Measurements from ENCODE around the gene UNC13A.

The UNC13A gene

DNA sequence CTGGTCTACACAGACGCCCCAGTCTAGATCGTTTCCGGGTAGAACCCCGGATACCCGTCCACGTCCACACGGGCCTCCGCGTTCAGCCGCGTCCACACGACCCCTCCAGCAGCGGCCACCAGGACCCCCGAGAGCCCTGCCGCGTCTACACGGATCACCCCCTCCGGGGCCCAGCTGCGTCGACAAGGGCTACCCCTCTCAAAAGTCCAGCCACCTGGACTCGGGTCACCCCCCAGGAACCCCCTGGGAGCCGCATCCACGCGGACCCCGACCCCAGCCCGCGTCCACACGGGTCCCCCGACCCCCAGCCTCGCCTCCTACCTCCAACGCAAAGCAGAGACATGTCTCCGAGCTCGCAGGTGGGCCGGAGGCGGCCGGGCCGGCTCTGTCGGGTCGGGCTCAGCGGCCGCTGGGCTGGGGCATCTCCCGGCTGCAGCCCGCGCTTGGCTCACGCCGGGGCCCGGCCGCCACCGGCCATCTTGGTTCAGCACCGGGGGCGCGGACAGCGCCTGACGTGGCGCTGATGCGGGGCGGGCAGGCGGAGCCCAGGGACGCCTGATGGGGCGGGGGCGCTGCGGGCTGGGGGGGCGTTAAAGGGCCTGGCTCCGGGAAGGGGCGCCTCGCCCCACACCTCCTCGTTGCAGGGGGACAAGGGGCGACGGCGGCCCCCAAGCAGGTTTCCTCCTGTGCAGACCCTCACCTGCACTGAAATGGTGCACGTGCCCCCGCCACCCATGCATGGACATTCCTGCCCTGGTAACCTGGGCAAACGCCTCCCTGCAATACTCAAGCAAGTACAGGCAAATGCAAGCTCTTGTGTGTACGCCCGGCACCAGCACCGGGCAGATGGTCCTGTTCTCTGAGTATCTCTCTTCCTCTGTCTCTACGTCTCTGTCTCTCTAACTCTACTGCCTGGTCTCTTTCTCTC lies at the start of gene UNC13A:
UNC13A (minus strand) TSS at position 498 of the 928 bp plus-strand sequence; CDS start at position 343, 155 bp downstream.
- Histone ChIP-seq H3K27me3 (ENCODE audit: control insufficient read depth, insufficient read depth, low read length) (no peaks in the 10 kb centered on the region), H3K4me3 (ENCODE audit: low read depth, low read length) (peak within 1 kb of the TSS; percentile 92), H3K4me1 (ENCODE audit: control insufficient read depth, insufficient read depth, low read length) (peaks cover 6% of the 10 kb centered on the region), H3K9ac (ENCODE audit: low read depth, low read length) (peak within 1 kb of the TSS; percentile 73), H3K9me3 (ENCODE audit: control insufficient read depth, insufficient read depth, low read length) (no peaks in the 10 kb centered on the region), H3K36me3 (ENCODE audit: control insufficient read depth, insufficient read depth, low read length) (no peaks in the 10 kb centered on the region)

DNA sequence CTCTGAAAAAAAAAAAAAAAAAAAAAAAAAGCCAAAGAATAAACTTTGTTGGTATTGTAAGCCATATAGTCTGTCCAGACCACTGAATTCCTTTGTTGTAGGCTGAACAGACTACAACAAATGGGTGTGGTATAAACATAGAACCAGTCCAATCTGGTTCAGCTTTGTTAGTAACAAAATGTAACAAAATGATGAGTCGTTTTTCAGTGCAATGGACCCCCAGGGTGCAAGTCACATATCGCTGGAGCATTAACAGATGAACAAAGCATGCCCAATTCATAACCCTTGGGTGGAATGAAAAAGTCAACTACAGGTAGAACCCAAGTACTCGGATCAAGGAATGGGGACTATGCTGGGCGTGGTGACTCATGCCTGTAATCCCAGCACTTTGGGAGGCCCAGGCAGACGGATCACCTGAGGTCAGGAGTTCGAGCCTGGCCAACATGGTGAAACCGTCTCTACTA lies 49.6 kb upstream of the UNC13A start:
- H3K27me3 ChIP-seq (ENCODE audit: control insufficient read depth, insufficient read depth, low read length) = no peaks in the 10 kb centered on the region
- H3K9me3 ChIP-seq (ENCODE audit: control insufficient read depth, insufficient read depth, low read length) = no peaks in the 10 kb centered on the region
- H3K9ac ChIP-seq (ENCODE audit: low read depth, low read length) = no peak overlapping the region
- H3K4me1 ChIP-seq (ENCODE audit: control insufficient read depth, insufficient read depth, low read length) = peaks cover 2% of the 10 kb centered on the region
- H3K36me3 ChIP-seq (ENCODE audit: control insufficient read depth, insufficient read depth, low read length) = peaks cover 17% of the 10 kb centered on the region
- H3K4me3 ChIP-seq (ENCODE audit: low read depth, low read length) = no peak overlapping the region

DNA sequence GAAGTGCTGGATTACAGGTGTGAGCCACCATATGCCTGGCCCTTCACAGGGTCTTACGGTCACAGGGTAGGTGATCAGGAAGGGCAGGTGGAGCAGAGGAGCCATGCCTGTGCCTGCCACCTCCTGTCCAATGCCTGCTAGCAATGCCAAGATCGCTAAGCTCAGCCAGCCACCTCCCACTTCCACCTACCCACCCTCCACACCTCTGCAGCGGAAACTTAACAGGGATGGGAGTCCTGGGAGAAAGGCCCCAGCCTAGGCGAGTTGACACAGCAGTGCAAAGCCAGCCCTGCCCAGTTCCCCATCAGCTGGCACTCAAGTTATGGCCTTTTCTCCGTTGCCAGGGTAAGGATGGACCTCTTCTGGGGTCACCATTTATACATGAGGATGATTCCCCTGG lies 47.3 kb upstream of the UNC13A start:
- no peak overlapping the region for H3K9ac ChIP-seq (ENCODE audit: low read depth, low read length)
- no peak overlapping the region for H3K4me3 ChIP-seq (ENCODE audit: low read depth, low read length)
- peaks cover 2% of the 10 kb centered on the region for H3K4me1 ChIP-seq (ENCODE audit: control insufficient read depth, insufficient read depth, low read length)
- peaks cover 21% of the 10 kb centered on the region for H3K36me3 ChIP-seq (ENCODE audit: control insufficient read depth, insufficient read depth, low read length)
- H3K9me3 ChIP-seq (ENCODE audit: control insufficient read depth, insufficient read depth, low read length) = no peaks in the 10 kb centered on the region
- no peaks in the 10 kb centered on the region for H3K27me3 ChIP-seq (ENCODE audit: control insufficient read depth, insufficient read depth, low read length)

DNA sequence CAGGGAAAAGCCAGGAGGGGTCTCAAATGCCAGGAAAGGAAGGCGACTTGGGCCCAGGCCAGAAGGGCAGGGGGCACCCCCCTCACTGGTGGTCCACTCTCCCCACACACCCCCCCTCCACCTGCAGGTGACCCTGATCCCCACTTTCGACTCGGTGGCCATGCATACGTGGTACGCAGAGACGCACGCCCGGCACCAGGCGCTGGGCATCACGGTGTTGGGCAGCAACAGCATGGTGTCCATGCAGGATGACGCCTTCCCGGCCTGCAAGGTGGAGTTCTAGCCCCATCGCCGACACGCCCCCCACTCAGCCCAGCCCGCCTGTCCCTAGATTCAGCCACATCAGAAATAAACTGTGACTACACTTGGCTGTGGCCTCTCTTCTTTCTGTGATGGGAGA lies 46.0 kb upstream of the UNC13A start:
- no peak overlapping the region for H3K9ac ChIP-seq (ENCODE audit: low read depth, low read length)
- peaks cover 29% of the 10 kb centered on the region for H3K36me3 ChIP-seq (ENCODE audit: control insufficient read depth, insufficient read depth, low read length)
- H3K4me3 ChIP-seq (ENCODE audit: low read depth, low read length) = no peak overlapping the region

DNA sequence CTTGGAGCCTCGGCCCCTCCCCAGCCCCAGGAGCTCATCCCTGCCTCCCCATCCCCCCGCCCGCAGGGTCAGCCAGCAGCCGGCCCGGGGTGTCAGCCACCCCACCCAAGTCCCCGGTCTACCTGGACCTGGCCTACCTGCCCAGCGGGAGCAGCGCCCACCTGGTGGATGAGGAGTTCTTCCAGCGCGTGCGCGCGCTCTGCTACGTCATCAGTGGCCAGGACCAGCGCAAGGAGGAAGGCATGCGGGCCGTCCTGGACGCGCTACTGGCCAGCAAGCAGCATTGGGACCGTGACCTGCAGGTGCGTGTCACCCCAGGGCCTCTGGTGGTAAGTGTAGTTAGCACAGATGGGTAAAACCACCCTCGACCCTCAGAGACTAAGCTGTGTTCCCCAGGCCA lies 45.0 kb upstream of the UNC13A start:
- Histone ChIP-seq H3K4me1 (ENCODE audit: control insufficient read depth, insufficient read depth, low read length) (no peaks in the 10 kb centered on the region), H3K9me3 (ENCODE audit: control insufficient read depth, insufficient read depth, low read length) (no peaks in the 10 kb centered on the region), H3K4me3 (ENCODE audit: low read depth, low read length) (no peak overlapping the region), H3K9ac (ENCODE audit: low read depth, low read length) (no peak overlapping the region), H3K27me3 (ENCODE audit: control insufficient read depth, insufficient read depth, low read length) (no peaks in the 10 kb centered on the region), H3K36me3 (ENCODE audit: control insufficient read depth, insufficient read depth, low read length) (peaks cover 38% of the 10 kb centered on the region)

More for the DNA sequence above, 46.0 kb upstream of the UNC13A start:
- Histone ChIP-seq H3K9me3 (ENCODE audit: control insufficient read depth, insufficient read depth, low read length) (no peaks in the 10 kb centered on the region), H3K4me1 (ENCODE audit: control insufficient read depth, insufficient read depth, low read length) (no peaks in the 10 kb centered on the region), H3K27me3 (ENCODE audit: control insufficient read depth, insufficient read depth, low read length) (no peaks in the 10 kb centered on the region)

DNA sequence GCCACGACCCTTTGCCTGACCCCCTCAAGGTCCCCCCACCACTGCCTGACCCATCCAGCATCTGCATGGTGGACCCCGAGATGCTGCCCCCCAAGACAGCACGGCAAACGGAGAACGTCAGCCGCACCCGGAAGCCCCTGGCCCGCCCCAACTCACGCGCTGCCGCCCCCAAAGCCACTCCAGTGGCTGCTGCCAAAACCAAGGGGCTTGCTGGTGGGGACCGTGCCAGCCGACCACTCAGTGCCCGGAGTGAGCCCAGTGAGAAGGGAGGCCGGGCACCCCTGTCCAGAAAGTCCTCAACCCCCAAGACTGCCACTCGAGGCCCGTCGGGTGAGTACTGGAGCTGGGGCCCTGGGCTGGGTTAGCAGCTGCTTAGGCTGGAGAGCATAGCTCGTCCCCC lies 39.7 kb upstream of the UNC13A start:
- H3K36me3 ChIP-seq (ENCODE audit: control insufficient read depth, insufficient read depth, low read length) = peaks cover 64% of the 10 kb centered on the region
- no peaks in the 10 kb centered on the region for H3K9me3 ChIP-seq (ENCODE audit: control insufficient read depth, insufficient read depth, low read length)
- H3K4me3 ChIP-seq (ENCODE audit: low read depth, low read length) = no peak overlapping the region
- H3K27me3 ChIP-seq (ENCODE audit: control insufficient read depth, insufficient read depth, low read length) = no peaks in the 10 kb centered on the region
- H3K4me1 ChIP-seq (ENCODE audit: control insufficient read depth, insufficient read depth, low read length) = no peaks in the 10 kb centered on the region
- H3K9ac ChIP-seq (ENCODE audit: low read depth, low read length) = no peak overlapping the region

DNA sequence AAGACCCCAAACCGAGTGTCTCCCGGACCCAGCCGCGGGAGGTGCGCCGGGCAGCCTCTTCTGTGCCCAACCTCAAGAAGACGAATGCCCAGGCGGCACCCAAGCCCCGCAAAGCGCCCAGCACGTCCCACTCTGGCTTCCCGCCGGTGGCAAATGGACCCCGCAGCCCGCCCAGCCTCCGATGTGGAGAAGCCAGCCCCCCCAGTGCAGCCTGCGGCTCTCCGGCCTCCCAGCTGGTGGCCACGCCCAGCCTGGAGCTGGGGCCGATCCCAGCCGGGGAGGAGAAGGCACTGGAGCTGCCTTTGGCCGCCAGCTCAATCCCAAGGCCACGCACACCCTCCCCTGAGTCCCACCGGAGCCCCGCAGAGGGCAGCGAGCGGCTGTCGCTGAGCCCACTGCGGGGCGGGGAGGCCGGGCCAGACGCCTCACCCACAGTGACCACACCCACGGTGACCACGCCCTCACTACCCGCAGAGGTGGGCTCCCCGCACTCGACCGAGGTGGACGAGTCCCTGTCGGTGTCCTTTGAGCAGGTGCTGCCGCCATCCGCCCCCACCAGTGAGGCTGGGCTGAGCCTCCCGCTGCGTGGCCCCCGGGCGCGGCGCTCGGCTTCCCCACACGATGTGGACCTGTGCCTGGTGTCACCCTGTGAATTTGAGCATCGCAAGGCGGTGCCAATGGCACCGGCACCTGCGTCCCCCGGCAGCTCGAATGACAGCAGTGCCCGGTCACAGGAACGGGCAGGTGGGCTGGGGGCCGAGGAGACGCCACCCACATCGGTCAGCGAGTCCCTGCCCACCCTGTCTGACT lies 39.0 kb upstream of the UNC13A start:
- Histone ChIP-seq H3K36me3 (ENCODE audit: control insufficient read depth, insufficient read depth, low read length) (peaks cover 60% of the 10 kb centered on the region), H3K9ac (ENCODE audit: low read depth, low read length) (no peak overlapping the region), H3K4me3 (ENCODE audit: low read depth, low read length) (no peak overlapping the region), H3K4me1 (ENCODE audit: control insufficient read depth, insufficient read depth, low read length) (no peaks in the 10 kb centered on the region), H3K9me3 (ENCODE audit: control insufficient read depth, insufficient read depth, low read length) (no peaks in the 10 kb centered on the region), H3K27me3 (ENCODE audit: control insufficient read depth, insufficient read depth, low read length) (no peaks in the 10 kb centered on the region)

DNA sequence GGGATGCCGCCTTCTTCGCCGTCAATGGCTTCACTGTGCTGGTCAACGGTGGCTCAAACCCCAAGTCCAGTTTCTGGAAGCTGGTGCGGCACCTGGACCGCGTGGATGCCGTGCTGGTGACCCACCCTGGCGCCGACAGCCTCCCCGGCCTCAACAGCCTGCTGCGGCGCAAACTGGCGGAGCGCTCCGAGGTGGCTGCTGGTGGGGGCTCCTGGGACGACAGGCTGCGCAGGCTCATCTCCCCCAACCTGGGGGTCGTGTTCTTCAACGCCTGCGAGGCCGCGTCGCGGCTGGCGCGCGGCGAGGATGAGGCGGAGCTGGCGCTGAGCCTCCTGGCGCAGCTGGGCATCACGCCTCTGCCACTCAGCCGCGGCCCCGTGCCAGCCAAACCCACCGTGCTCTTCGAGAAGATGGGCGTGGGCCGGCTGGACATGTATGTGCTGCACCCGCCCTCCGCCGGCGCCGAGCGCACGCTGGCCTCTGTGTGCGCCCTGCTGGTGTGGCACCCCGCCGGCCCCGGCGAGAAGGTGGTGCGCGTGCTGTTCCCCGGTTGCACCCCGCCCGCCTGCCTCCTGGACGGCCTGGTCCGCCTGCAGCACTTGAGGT lies 38.1 kb upstream of the UNC13A start:
- H3K9me3 ChIP-seq (ENCODE audit: control insufficient read depth, insufficient read depth, low read length) = no peaks in the 10 kb centered on the region
- H3K36me3 ChIP-seq (ENCODE audit: control insufficient read depth, insufficient read depth, low read length) = peaks cover 64% of the 10 kb centered on the region
- no peaks in the 10 kb centered on the region for H3K4me1 ChIP-seq (ENCODE audit: control insufficient read depth, insufficient read depth, low read length)
- no peak overlapping the region for H3K4me3 ChIP-seq (ENCODE audit: low read depth, low read length)
- no peak overlapping the region for H3K9ac ChIP-seq (ENCODE audit: low read depth, low read length)
- H3K27me3 ChIP-seq (ENCODE audit: control insufficient read depth, insufficient read depth, low read length) = no peaks in the 10 kb centered on the region

DNA sequence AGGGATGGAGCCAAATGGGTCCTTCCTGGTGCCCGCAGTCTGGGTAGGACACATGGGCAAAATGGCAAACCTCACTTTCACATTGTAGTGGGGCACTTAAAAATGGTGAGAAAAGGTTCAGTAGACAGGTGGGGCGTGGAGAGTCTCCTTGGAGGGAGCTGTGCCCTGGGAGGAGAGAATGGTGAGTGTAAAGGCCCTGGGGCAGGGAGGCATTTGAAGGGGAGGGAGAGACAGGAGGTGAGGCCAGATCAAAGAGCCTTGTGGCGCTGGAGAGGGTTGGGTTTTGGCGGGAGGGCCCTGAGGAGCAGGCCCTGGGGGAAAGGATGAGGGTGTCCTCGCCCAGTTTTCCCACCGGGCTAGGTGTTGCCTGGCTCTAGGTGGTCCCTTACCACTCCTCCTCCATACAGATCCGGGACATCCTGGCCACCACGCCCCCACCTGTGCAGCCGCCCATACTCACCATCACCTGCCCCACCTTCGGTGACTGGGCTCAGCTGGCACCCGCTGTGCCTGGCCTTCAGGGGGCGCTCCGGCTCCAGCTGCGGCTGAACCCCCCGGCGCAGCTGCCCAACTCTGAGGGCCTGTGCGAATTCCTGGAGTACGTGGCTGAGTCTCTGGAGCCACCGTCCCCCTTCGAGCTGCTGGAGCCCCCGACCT lies 37.4 kb upstream of the UNC13A start:
- no peaks in the 10 kb centered on the region for H3K27me3 ChIP-seq (ENCODE audit: control insufficient read depth, insufficient read depth, low read length)
- H3K9me3 ChIP-seq (ENCODE audit: control insufficient read depth, insufficient read depth, low read length) = no peaks in the 10 kb centered on the region
- peaks cover 64% of the 10 kb centered on the region for H3K36me3 ChIP-seq (ENCODE audit: control insufficient read depth, insufficient read depth, low read length)
- H3K4me1 ChIP-seq (ENCODE audit: control insufficient read depth, insufficient read depth, low read length) = peaks cover 3% of the 10 kb centered on the region
- no peak overlapping the region for H3K9ac ChIP-seq (ENCODE audit: low read depth, low read length)
- no peak overlapping the region for H3K4me3 ChIP-seq (ENCODE audit: low read depth, low read length)

DNA sequence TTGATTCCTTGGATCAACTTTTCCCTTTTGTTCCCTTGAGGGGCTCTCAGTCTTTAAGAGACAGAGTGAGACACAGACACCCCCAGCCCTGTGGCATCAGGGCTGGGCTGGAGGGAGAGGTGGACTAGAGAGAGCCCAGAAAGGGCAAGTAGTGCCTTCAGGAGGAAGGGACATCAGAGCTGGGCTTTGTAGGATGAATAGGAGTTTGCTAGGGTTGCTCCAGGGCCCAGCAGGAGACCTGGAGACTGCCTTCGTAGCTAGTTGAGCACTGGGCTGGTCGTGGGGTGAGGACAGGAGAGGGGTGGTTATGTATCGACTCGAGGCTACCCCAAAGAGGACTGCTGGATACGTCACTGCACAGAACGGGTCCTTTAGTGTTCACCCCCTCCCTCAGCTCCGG lies 36.5 kb upstream of the UNC13A start:
- Histone ChIP-seq H3K4me3 (ENCODE audit: low read depth, low read length) (no peak overlapping the region), H3K9me3 (ENCODE audit: control insufficient read depth, insufficient read depth, low read length) (no peaks in the 10 kb centered on the region), H3K27me3 (ENCODE audit: control insufficient read depth, insufficient read depth, low read length) (no peaks in the 10 kb centered on the region), H3K4me1 (ENCODE audit: control insufficient read depth, insufficient read depth, low read length) (peaks cover 3% of the 10 kb centered on the region), H3K9ac (ENCODE audit: low read depth, low read length) (no peak overlapping the region), H3K36me3 (ENCODE audit: control insufficient read depth, insufficient read depth, low read length) (peaks cover 61% of the 10 kb centered on the region)

DNA sequence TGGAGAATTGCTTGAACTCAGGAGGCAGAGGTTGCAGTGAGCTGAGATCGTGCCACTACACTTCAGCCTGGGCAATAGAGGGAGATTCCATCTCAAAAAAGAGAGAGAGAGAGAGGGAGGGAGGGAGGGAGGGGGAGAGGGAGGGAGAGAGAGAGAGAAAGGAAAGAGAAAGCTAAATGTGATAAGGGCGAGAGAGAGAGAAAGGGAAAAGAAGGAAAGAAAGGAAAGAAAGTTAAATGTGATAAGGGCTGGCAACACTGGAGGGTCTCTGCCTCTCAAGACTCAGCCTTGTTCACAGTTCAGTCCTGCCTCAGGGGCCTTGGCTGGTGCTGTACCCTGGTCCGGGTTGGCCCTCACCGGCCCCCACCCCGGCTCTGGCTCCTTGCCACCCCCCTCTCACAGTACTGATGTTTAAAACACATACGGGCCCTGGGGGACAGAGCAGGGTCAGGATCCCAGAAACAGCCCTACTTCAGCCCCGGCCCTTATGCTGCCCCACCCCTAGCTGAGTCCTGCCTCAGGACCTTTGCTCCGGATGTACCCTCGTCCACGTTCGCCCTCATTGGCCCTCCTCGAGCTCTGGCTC lies 34.6 kb upstream of the UNC13A start:
- Histone ChIP-seq H3K4me3 (ENCODE audit: low read depth, low read length) (no peak overlapping the region), H3K27me3 (ENCODE audit: control insufficient read depth, insufficient read depth, low read length) (no peaks in the 10 kb centered on the region), H3K9me3 (ENCODE audit: control insufficient read depth, insufficient read depth, low read length) (no peaks in the 10 kb centered on the region), H3K9ac (ENCODE audit: low read depth, low read length) (no peak overlapping the region), H3K36me3 (ENCODE audit: control insufficient read depth, insufficient read depth, low read length) (peaks cover 43% of the 10 kb centered on the region), H3K4me1 (ENCODE audit: control insufficient read depth, insufficient read depth, low read length) (peaks cover 5% of the 10 kb centered on the region)

All from iPS-15b (cell line).